Sigmoid colon (tissue), 4 donors: Measurements from ENCODE around the gene FUOM.

Source experiments
- EP300 ChIP-seq, 4 donors: sonication (generic); formaldehyde crosslinking; IDR thresholded peaks; one replicate each; pipeline ENCODE4 v1.6.1; 2017; ENCODE audit warnings: antibody characterized with exemption in 4 of 4
- TF ChIP-seq, protein P1 (sequence below), 4 experiments: fragments of 450-650 bp in 3 of 4; fragments of 200-600 bp in 1 of 4; IDR thresholded peaks; one replicate each; pipeline ENCODE4 v1.5.1; 2016 to 2019; ENCODE audit warnings: antibody characterized with exemption in 4 of 4, mild to moderate bottlenecking in 3 of 4, moderate library complexity in 2 of 4

DNA sequence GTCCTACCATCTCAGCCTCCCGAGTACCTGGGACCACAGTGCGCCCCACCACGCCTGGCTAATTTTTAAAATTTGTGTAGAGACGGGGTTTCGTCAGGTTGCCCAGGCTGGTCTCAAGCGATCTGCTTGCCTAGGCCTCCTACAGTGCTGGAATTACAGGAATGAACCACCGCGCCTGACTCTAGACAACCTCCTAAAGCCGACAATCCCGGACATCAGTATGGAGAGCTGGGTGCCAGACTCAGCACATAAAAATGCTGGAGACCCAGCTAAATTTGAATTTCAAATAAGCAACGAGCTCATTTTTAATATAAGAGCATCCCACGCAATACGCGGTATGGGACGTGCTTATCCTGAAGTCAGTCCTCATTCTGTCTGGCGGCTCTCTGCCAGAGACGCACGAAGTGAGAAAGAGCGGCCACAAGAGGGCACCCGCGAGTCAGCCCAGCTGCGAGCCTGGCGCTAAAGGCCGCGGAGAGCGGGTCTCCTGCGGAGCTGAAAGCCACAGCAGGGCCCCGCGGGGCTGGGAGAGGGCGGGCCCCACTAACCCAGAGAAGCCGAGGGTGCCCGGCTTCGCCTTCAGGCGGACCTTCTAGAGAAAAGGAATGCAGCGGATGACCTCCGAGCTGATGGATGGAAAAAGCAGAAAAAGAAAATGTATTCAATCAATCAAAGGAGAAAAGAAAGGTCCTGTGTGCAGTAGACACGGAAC lies 28.2 kb downstream of the FUOM start:
- TF ChIP-seq, protein P1, sequence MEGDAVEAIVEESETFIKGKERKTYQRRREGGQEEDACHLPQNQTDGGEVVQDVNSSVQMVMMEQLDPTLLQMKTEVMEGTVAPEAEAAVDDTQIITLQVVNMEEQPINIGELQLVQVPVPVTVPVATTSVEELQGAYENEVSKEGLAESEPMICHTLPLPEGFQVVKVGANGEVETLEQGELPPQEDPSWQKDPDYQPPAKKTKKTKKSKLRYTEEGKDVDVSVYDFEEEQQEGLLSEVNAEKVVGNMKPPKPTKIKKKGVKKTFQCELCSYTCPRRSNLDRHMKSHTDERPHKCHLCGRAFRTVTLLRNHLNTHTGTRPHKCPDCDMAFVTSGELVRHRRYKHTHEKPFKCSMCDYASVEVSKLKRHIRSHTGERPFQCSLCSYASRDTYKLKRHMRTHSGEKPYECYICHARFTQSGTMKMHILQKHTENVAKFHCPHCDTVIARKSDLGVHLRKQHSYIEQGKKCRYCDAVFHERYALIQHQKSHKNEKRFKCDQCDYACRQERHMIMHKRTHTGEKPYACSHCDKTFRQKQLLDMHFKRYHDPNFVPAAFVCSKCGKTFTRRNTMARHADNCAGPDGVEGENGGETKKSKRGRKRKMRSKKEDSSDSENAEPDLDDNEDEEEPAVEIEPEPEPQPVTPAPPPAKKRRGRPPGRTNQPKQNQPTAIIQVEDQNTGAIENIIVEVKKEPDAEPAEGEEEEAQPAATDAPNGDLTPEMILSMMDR (IDR thresholded peaks at IDR 0.05): peak; percentile 64 to 96 (median 76)
- no peak for TF ChIP-seq EP300 (IDR thresholded peaks at IDR 0.05)
